NCI-H2107 treated with DMSO at 0.1 percent for 48 hours (cell line): ENCODE results near the gene TBCK.
"Not testable (repeated sequence)": the region's sequence is repeated elsewhere in the genome, so short reads cannot be mapped to it uniquely, and the experiment has no call there.

Experiments
- DNase-seq: peaks from one replicate; lab custom pipeline; 2025; ENCODE audit not compliant: unreplicated experiment; lab: John Stamatoyannopoulos, UW

The TBCK gene

DNA sequence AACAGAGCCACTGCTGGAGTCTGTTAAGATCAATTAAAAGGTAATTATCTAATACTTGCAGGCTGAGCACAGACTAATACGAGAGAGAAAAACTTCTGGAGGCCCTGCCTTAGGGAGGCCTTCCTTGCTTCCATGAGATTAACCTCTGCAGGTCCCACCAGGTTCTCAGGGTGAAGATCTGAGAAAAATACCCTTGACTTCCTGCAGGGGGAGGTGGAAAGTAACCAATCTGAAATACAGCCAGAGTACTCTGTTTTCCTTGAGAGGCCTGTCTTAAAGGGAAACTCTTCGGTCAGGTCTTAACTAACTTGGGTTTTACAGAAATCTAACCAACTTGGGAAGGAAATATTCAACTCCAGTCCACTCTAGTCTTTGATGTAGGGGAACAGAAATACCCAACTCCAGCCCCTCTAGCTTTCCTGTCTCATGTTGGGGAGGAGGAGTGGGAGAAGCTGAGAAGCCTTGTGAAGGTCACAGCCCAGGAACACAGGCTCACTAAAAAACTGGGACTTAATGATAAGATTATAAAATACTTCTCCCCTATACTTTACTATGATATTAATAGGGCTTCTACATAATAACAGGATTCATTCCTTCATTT lies 77.1 kb downstream of the TBCK start:
- peak; percentile 1 for DNase-seq

DNA sequence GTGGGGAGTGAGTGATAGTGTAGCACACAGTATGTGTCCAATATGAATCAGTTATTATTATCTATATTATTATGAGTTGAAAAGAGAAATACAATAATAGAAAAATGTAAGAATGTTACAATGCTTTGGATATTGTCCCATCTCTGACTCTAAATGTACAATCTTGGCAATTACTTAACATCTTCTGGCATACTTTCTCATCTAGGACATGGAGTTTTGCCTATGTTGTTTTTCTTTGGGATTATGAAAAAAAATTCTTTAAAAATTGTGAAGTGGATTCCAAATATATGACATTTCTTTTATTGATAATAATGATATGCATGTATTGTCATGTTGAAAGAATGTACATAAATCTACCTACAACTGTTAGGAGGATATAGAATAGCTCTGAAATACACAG lies 84.1 kb downstream of the TBCK start:
- no peak for DNase-seq

DNA sequence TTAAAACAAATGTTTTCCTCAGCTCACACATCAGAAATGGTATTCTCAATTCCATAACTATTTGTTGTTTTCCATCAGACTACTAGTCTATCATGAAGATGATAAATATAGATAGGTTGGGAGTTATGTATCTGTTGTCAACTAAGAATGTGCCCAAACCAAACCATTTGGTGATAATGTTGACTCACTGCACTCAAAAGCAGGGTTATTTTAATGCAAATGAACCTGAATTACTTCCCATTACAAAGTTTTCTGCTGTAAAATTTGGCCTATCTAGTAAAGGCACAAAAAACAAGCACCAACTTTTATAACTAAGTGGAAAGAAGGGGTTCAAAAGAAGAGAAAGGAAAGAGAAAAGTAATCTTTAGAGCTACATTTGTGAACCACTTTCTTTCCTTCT lies 93.5 kb downstream of the TBCK start:
- DNase-seq, result no peak

- not testable (repeated sequence) for DNase-seq
Observed at GRCh38 chr4:106213291-106213690, 102.7 kb downstream of the TBCK start.

GRCh38 chr4:106210021-106210420 lies 106.0 kb downstream of the TBCK start:
- DNase-seq, result no peak

DNA sequence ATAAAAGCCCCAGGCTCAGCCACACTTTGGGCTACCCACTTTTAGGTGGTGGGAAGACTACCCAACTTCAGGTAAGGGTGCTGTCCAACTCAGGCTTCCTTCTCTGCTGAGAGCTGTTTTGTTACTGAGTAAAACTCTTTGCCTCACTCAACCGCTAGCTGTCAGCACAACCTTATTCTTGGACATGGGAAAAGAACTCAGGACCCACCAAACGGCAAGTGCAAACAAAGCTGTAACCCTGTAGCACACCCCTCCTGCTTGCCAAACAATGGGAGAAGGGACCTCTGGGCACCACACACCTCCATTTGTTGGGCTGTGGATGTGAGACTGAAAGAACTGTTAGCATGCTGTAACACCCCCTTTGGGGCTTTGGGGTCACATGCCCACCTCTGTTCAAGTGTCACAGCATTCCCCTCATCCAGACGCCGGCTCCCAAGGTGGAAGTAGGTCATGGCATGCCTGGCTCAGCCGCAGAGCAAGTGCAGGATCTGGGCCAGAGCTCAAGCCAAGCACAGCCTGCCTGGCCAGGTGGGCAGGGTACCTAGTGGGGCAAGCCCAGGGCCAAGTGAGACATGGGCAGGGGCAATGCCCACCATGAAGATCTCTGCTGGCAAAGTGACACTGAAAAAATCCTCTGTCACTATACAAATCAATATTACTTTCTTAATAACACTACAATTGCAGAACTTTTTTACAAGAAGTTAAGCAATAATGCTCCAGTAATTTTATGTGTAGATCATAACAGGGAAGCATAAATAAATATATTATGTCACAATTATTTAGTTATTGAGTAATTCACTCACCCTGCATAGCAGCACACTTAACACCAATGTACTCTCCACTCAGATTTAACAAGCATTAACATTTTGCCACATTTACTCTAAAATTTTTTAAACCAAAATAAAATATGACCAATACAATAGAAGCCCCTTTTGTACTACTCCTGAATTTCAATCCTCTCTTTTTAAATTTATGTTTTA lies 107.2 kb downstream of the TBCK start:
- no peak for DNase-seq

- peak; percentile 2 for DNase-seq
Observed at GRCh38 chr4:106201373-106201772, 114.6 kb downstream of the TBCK start.

GRCh38 chr4:106195435-106195950 lies 120.5 kb downstream of the TBCK start:
- DNase-seq, result no peak

GRCh38 chr4:106194801-106195200 lies 121.2 kb downstream of the TBCK start:
- no peak for DNase-seq

DNA sequence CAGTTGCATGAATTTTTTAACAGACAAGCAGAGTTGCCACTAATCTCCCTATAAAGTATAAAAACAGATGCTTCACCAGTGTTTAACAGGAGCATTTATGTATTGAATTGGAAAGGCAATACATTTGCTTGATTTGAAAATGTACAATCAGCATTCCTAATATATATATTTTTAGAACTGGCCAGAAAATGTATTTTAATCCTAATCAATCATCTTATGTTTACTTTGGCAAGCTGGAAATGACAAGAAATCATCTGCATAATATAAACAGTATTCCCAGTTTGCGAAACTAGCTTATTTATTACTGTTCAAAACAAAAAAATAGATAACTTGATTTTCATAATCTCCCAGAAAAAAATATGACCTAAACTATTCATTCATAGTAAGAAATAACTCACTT lies 123.9 kb downstream of the TBCK start:
- no peak for DNase-seq

GRCh38 chr4:106186201-106186600 lies 129.8 kb downstream of the TBCK start:
- no peak for DNase-seq

DNA sequence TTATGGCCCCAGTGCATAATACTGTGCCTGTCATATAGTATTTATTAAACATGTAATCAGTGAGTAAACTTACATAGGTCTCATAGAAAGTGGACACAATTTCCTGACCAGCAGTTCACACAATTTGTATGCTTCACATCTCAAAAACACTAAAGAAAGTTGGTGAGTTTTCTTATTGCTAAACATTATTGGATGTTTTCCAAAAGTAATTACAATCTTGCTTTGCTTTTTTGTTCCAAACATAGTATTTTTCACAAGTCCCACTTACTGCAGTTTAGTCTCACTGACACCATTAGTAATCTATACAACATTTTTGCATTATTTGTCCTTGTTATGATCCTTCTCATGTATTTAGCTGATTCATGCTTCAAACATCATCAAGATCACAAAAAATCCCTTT lies 132.5 kb downstream of the TBCK start:
- no peak for DNase-seq

DNA sequence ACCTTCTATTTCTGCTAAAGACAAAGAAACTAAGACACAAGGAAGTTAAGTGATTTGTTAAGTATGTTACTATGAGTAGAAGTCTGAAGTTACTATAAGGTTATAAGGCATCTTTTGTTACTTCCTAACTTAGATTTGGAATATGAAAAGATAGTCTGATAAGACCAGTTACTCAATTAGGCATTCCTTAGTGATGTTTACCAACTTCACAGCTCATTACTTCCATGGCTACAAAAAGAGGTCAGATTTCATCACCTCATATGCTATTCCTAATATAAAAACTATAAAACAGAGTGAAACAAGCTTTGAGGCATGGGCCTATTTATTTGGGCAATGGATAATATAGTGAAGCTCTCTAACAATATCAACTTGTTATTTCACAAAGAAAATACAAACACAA lies 143.1 kb downstream of the TBCK start:
- no peak for DNase-seq

GRCh38 chr4:106165351-106166010 lies 150.5 kb downstream of the TBCK start:
- no peak for DNase-seq

GRCh38 chr4:106162278-106162677 lies 153.7 kb downstream of the TBCK start:
- DNase-seq, result no peak

DNA sequence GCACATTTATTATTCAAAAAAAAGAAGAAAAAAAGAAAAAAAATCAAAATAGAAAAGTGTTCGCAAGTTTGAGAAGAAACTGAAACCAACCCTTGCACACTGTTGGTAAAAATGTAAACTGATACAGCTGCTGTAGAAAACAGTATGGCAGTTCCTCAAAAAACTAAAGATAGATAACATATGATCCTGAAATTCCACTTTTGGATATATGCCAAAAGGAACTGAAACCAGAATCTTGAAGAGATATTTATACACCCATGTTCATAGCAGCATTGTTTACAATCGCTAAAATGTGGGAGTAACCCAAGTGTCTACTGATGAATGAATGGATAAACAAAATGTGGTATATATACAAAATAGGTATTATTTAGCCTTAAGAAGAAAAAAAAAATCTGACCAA lies 155.4 kb downstream of the TBCK start:
- no peak for DNase-seq

DNA sequence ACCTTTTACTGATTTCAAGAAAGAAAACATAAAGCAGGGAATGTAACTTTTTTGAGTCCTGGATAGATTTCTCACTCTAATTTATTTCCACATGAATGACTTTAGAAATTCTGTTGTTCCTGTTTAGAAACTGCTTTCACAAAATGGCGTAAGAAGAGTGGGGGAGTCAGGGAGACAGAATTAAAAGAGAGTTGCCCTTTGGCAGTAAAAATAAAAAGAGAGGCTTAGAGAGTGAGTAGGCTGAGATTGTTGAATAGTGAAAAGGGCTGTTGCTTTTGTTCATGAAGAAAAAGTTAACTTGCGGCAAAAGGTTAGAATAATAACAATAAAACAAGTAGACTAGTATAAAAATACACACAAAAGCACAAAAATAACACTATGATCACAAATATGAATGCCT lies 166.1 kb downstream of the TBCK start:
- DNase-seq, result no peak

GRCh38 chr4:106149026-106149425 lies 167.0 kb downstream of the TBCK start:
- DNase-seq, result no peak

DNA sequence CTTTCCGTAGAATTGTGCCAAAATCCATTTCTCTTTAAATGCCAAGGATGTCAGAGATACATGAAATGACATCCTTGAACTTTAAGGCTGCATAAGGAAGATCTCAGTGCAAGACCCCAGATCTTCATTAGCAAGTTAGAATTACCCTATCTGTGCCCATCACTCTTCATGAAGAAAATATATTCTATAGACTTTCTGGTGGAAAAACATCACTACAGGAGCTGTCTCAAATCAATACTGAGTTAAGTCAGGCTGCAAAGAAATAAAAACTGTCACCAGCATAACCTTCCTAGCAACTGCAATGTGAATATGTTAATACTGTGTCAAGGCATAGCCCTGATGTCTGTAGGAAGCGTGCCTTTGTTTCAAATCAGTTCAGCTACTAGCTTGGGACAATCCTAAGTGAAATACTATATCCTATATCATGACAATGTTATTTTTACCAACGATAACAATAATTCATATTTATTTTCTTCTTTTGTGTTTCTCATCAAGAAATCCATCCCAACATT lies 173.3 kb downstream of the TBCK start:
- DNase-seq, result no peak

- no peak for DNase-seq
Observed at GRCh38 chr4:106140601-106141000, 175.4 kb downstream of the TBCK start.

- DNase-seq, result no peak
Observed at GRCh38 chr4:106136777-106137331, 179.2 kb downstream of the TBCK start.
